HepG2 (cell line): ENCODE measurements around the gene PTBP2. TPM values are rescaled to one million over a fixed set of nuclear protein-coding genes. Genes with fewer than 3 reads are reported as not detected.

ENCODE experiments used
- ATAC-seq: fragments of 200-7000 bp; cut with Tn5 transposase; 3 replicates; pipeline ENCODE4 v1.9.1; 2020; ENCODE audit warnings: mild to moderate bottlenecking, moderate library complexity
- BruUV-seq: library from RNA; stranded (reverse); fragments of 400-500 nt; replicated peaks from 2 replicates; lab custom pipeline; 2021; lab: Mats Ljungman, UMichigan
- CTCF ChIA-PET: fragments of 300-600 bp; formaldehyde crosslinking; extraction: SDS; loops from one replicate; lab custom pipeline; 2021; ENCODE audit warnings: low total read pairs, inconsistent platforms, low intra/inter-chr PET ratio; lab: Yijun Ruan, JAX
- POLR2A ChIA-PET: fragments of 350-600 bp; sonication (Branson Sonifier 250); formaldehyde crosslinking; loops from one replicate; lab custom pipeline; 2020; ENCODE audit warnings: antibody characterized with exemption, inconsistent platforms; lab: Yijun Ruan, JAX
- DNase-seq: peaks from one replicate; pipeline ENCODE4 v3.0.0-alpha.2; 2015; ENCODE audit warnings: low spot score
- FAIRE-seq: peaks from 3 replicates; lab custom pipeline; 2011; peaks lifted over from hg19 to GRCh38; lab: Jason Lieb, UNC
- H2AFZ ChIP-seq: one replicate; pipeline ENCODE4 v1.6.1; 2011; ENCODE audit warnings: low read length, inconsistent platforms
- H3K27ac ChIP-seq: fragments of 300-600 bp; 3 replicates; pipeline ENCODE4 v1.8.0; 2011; ENCODE audit warnings: mixed run types, mild to moderate bottlenecking, mixed read lengths, low read length, inconsistent platforms; ENCODE audit not compliant: insufficient read depth; ENCODE audit errors: extremely low read length
- H3K27me3 ChIP-seq, 2 experiments: fragments of 200-600 bp in 1 of 2; 2 replicates in 1 of 2; 3 replicates in 1 of 2; pipeline versions ENCODE4 v1.6.0 to v1.8.0; 2011; ENCODE audit warnings: low read length in 2 of 2, mild to moderate bottlenecking in 2 of 2, moderate library complexity in 2 of 2, inconsistent platforms in 1 of 2; ENCODE audit not compliant: insufficient read depth in 2 of 2, control insufficient read depth in 1 of 2
- H3K36me3 ChIP-seq, 2 experiments: fragments of 200-600 bp in 1 of 2; replicated peaks in 1 of 2; 2 replicates in 1 of 2; 3 replicates in 1 of 2; pipeline versions ENCODE4 v1.5.1 to v1.8.0; 2011; ENCODE audit warnings: low read length in 2 of 2, inconsistent platforms in 1 of 2; ENCODE audit not compliant: insufficient read depth in 2 of 2, control insufficient read depth in 1 of 2
- H3K4me1 ChIP-seq: 2 replicates; pipeline ENCODE4 v1.5.1; 2012; ENCODE audit warnings: low read length, inconsistent platforms; ENCODE audit not compliant: insufficient read depth
- H3K4me2 ChIP-seq: 2 replicates; pipeline ENCODE4 v1.6.0; 2011; ENCODE audit warnings: low read depth, low read length, inconsistent platforms
- H3K4me3 ChIP-seq, 3 experiments: fragments of 200-600 bp in 1 of 3; sonication (generic), shearing (Covaris generic) in 1 of 3; replicated peaks in 1 of 3; 2 replicates each; pipeline ENCODE4 v1.5.1; 2011 to 2016; ENCODE audit warnings: low read length in 3 of 3, inconsistent platforms in 2 of 3, low read depth in 2 of 3, mild to moderate bottlenecking in 2 of 3, control low read depth in 1 of 3, mixed read lengths in 1 of 3; ENCODE audit not compliant: insufficient read depth in 1 of 3
- H3K79me2 ChIP-seq: one replicate; pipeline ENCODE4 v1.6.1; 2011; ENCODE audit warnings: low read length, inconsistent platforms; ENCODE audit not compliant: insufficient read depth
- H3K9ac ChIP-seq: 2 replicates; pipeline ENCODE4 v1.6.0; 2011; ENCODE audit warnings: mild to moderate bottlenecking, low read depth, low read length, inconsistent platforms; ENCODE audit not compliant: insufficient read depth
- H3K9me3 ChIP-seq: 2 replicates; pipeline ENCODE4 v1.5.1; 2012; ENCODE audit warnings: mild to moderate bottlenecking, low read length
- H4K20me1 ChIP-seq: 2 replicates; pipeline ENCODE4 v1.6.0; 2011; ENCODE audit warnings: inconsistent platforms, mild to moderate bottlenecking, low read length, moderate library complexity; ENCODE audit not compliant: insufficient read depth
- ETV5 ChIP-seq: IDR thresholded peaks from 2 replicates; pipeline ENCODE4 v1.6.1; 2018; ENCODE audit warnings: missing biosample characterization, missing genetic modification reagents, inconsistent platforms, borderline replicate concordance
- HOXD1 ChIP-seq: sonication (generic); formaldehyde crosslinking; IDR thresholded peaks from 2 replicates; pipeline ENCODE4 v1.5.0; 2020; ENCODE audit warnings: missing genetic modification reagents
- NCOA5 ChIP-seq: sonication (generic); formaldehyde crosslinking; IDR thresholded peaks from 2 replicates; pipeline ENCODE4 v1.4.0; 2020; ENCODE audit warnings: missing genetic modification reagents
- RAD21 ChIP-seq: fragments of 450-650 bp; formaldehyde crosslinking; IDR thresholded peaks from 2 replicates; pipeline ENCODE4 v1.5.0; 2020; ENCODE audit warnings: mild to moderate bottlenecking
- SMC3 ChIP-seq: IDR thresholded peaks from 2 replicates; pipeline ENCODE4 v1.6.1; 2011; ENCODE audit warnings: low read length, improper control_type of control experiment
- STAG1 ChIP-seq: sonication (generic); formaldehyde crosslinking; IDR thresholded peaks from 2 replicates; pipeline ENCODE4 v1.4.0; 2020; ENCODE audit warnings: missing genetic modification reagents
- TBL1XR1 ChIP-seq: fragments of 150-350 bp; IDR thresholded peaks from 2 replicates; pipeline ENCODE4 v1.6.1; 2014; ENCODE audit warnings: borderline replicate concordance, low read length; ENCODE audit not compliant: partially characterized antibody
- XRCC5 ChIP-seq: fragments of 200-400 bp; formaldehyde crosslinking; optimal IDR thresholded peaks from 2 replicates; pipeline ENCODE3; 2017; ENCODE audit warnings: mild to moderate bottlenecking, low read length
- ZNF44 ChIP-seq: sonication (generic); formaldehyde crosslinking; IDR thresholded peaks from 2 replicates; pipeline ENCODE4 v1.5.1; 2020; ENCODE audit warnings: mild to moderate bottlenecking, missing genetic modification reagents
- ZNF709 ChIP-seq: sonication (generic); formaldehyde crosslinking; IDR thresholded peaks from 2 replicates; pipeline ENCODE4 v1.5.0; 2020; ENCODE audit warnings: mild to moderate bottlenecking, missing genetic modification reagents
- WGBS: methylation state at CpG from one replicate; pipeline ENCODE4 v1.1.6; 2017; ENCODE audit warnings: low lambda C conversion rate; 5-methylcytosine and 5-hydroxymethylcytosine counted together
- in situ Hi-C: cut with HindIII; loops from 2 replicates; pipeline ENCODE4 v1.10.0; 2017; ENCODE audit warnings: low pct_unique_long_range_greater_than_20kb; ENCODE audit not compliant: extremely low pct_ligation_motif_present
- intact Hi-C: fragments of 100-400 bp; cut with micrococcal nuclease; formaldehyde crosslinking; loops from one replicate; pipeline ENCODE4 v1.10.0; 2022; ENCODE audit not compliant: unreplicated experiment
- polyA plus RNA-seq, 8 experiments: library from polyadenylated mRNA; depleted of rRNA in 3 of 8; stranded (reverse) in 7 of 8; unstranded in 1 of 8; fragments of >200 nt; fragmentation: Illumina TruSeq in 4 of 8; extraction: Trizol in 4 of 8; gene quantifications; 2 replicates each; pipeline versions ENCODE4 v1.2.1 to v1.2.3, GENCODE V29; 2011 to 2016; ENCODE audit warnings: low read depth in 4 of 8, missing spikeins in 1 of 8, mixed read lengths in 1 of 8; ENCODE audit not compliant: insufficient read depth in 1 of 8
- total RNA-seq, 5 experiments: library from RNA; depleted of rRNA; stranded (reverse); fragments of >200 nt; fragmentation: Illumina TruSeq; extraction: Trizol; gene quantifications; 2 replicates each; pipeline ENCODE4 v1.2.3, GENCODE V29; 2016; ENCODE audit warnings: low read depth in 1 of 5
- TF ChIP-seq, protein P1 (sequence below): sonication (generic); formaldehyde crosslinking; IDR thresholded peaks from 2 replicates; pipeline ENCODE4 v1.5.0; 2020; ENCODE audit warnings: mild to moderate bottlenecking, missing genetic modification reagents, moderate library complexity
- TF ChIP-seq, protein P2 (sequence below): sonication (generic); formaldehyde crosslinking; IDR thresholded peaks from 2 replicates; pipeline ENCODE4 v1.8.1; 2023; ENCODE audit warnings: missing genetic modification reagents, inconsistent platforms, borderline replicate concordance

Gene PTBP2
- total and polyA plus RNA-seq, 2 of the 13 experiments (the other 11 are each of a cell fraction or from before 2014, with no cell fraction given): 10.5 to 14.1 TPM

DNA sequence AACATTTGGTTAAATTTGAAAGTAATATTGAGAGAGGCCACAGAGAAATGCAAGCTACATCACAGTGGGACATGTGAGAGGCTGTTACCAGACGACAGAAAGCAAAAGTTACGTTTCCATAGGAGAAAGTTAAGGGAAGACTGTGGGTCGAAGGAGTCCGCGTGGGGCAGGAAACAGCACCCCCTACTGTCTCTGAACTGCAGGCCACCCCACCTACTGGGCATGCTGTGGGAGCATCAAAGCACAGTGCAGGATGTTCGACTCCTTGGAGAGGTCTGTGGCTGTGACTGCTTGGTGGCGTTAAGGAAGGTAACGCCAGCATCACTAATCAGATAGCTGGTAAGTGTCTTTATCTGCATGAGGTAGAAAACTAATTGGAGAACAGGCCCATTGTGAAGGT lies 123.9 kb downstream of the PTBP2 start:
- no peaks in the 10 kb centered on the region for H3K79me2 ChIP-seq
- no peak overlapping the region for H3K4me3 ChIP-seq
- no peaks in the 10 kb centered on the region for H3K27me3 ChIP-seq
- ATAC-seq: peak; percentile 100
- POLR2A ChIA-PET: no interaction called here
- no peaks in the 10 kb centered on the region for H3K36me3 ChIP-seq
- peak; percentile 15 for DNase-seq
- intact Hi-C loops: loop anchor here (2.0 to 5.0 kb wide), 3 partner anchors 258 to 1537 kb away; no protein-coding TSS in a partner anchor
- no peak overlapping the region for H2AFZ ChIP-seq
- WGBS: 13% methylated on average over 8 of the region's 8 CpGs
- no peaks in the 10 kb centered on the region for H3K9me3 ChIP-seq
- CTCF ChIA-PET: interaction anchor here (1.2 to 1.3 kb wide), 2 partner anchors 248 to 610 kb away, joined by 3 to 9 read pairs; no protein-coding TSS in a partner anchor
- TF ChIP-seq RAD21 (CRISPR knock-in tag): peak; percentile 77
- peak; percentile 51 for TF ChIP-seq XRCC5
- TF ChIP-seq HOXD1 (CRISPR knock-in tag): no peak
- TF ChIP-seq, protein P1, sequence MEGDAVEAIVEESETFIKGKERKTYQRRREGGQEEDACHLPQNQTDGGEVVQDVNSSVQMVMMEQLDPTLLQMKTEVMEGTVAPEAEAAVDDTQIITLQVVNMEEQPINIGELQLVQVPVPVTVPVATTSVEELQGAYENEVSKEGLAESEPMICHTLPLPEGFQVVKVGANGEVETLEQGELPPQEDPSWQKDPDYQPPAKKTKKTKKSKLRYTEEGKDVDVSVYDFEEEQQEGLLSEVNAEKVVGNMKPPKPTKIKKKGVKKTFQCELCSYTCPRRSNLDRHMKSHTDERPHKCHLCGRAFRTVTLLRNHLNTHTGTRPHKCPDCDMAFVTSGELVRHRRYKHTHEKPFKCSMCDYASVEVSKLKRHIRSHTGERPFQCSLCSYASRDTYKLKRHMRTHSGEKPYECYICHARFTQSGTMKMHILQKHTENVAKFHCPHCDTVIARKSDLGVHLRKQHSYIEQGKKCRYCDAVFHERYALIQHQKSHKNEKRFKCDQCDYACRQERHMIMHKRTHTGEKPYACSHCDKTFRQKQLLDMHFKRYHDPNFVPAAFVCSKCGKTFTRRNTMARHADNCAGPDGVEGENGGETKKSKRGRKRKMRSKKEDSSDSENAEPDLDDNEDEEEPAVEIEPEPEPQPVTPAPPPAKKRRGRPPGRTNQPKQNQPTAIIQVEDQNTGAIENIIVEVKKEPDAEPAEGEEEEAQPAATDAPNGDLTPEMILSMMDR (CRISPR knock-in tag): peak; percentile 91
- no peak for TF ChIP-seq ZNF709 (CRISPR knock-in tag)
- TF ChIP-seq NCOA5 (CRISPR knock-in tag): no peak
- TF ChIP-seq STAG1: peak; percentile 95
- no peak for TF ChIP-seq ETV5 (CRISPR knock-in tag)
- TF ChIP-seq TBL1XR1: no peak
- TF ChIP-seq SMC3: peak; percentile 86
- TF ChIP-seq, protein P2, sequence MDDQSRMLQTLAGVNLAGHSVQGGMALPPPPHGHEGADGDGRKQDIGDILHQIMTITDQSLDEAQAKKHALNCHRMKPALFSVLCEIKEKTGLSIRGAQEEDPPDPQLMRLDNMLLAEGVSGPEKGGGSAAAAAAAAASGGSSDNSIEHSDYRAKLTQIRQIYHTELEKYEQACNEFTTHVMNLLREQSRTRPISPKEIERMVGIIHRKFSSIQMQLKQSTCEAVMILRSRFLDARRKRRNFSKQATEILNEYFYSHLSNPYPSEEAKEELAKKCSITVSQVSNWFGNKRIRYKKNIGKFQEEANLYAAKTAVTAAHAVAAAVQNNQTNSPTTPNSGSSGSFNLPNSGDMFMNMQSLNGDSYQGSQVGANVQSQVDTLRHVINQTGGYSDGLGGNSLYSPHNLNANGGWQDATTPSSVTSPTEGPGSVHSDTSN (CRISPR knock-in tag): no peak
- TF ChIP-seq ZNF44: no peak
- no peak overlapping the region for H3K9ac ChIP-seq
- H3K4me2 ChIP-seq: peak overlapping the region; percentile 55; the same call in 1 of the 2 replicates
- no peaks in the 10 kb centered on the region for H3K4me1 ChIP-seq
- in situ Hi-C loops: loop anchor here (5.0 kb wide), 1 partner anchor 308 kb away; no protein-coding TSS in a partner anchor
- no peaks in the 10 kb centered on the region for H4K20me1 ChIP-seq
- FAIRE-seq: peak; percentile 83
- H3K27ac ChIP-seq: no peak overlapping the region
- no TSS peak for BruUV-seq
